ENCODE data around the gene LILRB2. TPM values are rescaled to one million over a fixed set of nuclear protein-coding genes. Genes with fewer than 3 reads are reported as not detected.
"Not testable (repeated sequence)": the region's sequence is repeated elsewhere in the genome, so short reads cannot be mapped to it uniquely, and the experiment has no call there.

The LILRB2 gene
- total and polyA plus RNA-seq, 2 donors (not counting 1 experiment from before 2014, with no cell fraction given) = 8.3 to 12.4 TPM

DNA sequence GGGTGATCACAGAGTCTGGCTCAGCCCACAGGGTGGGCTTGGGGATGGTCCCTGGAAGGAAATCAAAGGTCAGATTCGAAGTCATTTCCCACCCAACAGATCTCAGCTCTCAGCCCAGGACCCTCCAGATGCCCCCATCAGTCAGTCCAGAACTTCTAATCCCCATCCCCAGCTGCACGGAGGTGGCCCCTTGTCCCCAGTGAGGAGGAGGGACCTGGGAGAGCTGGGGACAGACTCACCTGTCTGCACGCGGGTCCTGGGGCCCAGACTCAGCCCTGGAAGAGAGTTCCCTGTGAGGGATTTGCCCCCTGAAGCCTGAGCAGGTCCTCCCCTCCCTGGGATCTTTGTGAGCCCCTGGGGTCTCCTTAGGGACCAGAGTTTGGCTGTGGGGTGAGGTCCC, 885 bp downstream of the LILRB2 start:
- peaks cover 50 to 53% of the 10 kb centered on the region in 2 donors for H3K4me1 ChIP-seq (ENCODE audit: control insufficient read depth in 2 of 2, insufficient read depth in 2 of 2, low read length in 2 of 2)
- H2AFZ ChIP-seq (ENCODE audit: insufficient read depth, low read depth, low read length, poor library complexity, severe bottlenecking); H3K4me3 ChIP-seq (ENCODE audit: control extremely low read depth in 1 of 5, extremely low read depth in 1 of 5, insufficient read depth in 1 of 5, low read depth in 2 of 5, low read length in 4 of 5); H3K27me3 Mint-ChIP-seq; H3K9ac ChIP-seq (ENCODE audit: low read length); intact Hi-C loops (cut with micrococcal nuclease); H3K9me3 Mint-ChIP-seq (ENCODE audit: insufficient read depth); H3K27ac ChIP-seq (ENCODE audit: low read length in 2 of 2); H3K9me3 ChIP-seq (ENCODE audit: control extremely low read depth in 1 of 3, control insufficient read depth in 2 of 3, insufficient read depth in 1 of 3, low read length in 2 of 3); ATAC-seq (ENCODE audit: low read depth); H3K79me2 ChIP-seq (ENCODE audit: control insufficient read depth, insufficient read depth, low read length); H3K36me3 ChIP-seq (replicated peaks in 1 of 2; ENCODE audit: control extremely low read depth in 1 of 2, control insufficient read depth in 1 of 2, extremely low read depth in 1 of 2, insufficient read depth in 2 of 2, low read length in 1 of 2); DNase-seq; H4K20me1 ChIP-seq (ENCODE audit: control insufficient read depth, insufficient read depth, low read length, poor library complexity, severe bottlenecking): not testable (repeated sequence)
- peak overlapping the region; percentile 52 for H3K4me2 ChIP-seq (replicated peaks; ENCODE audit: low read depth, low read length, poor library complexity, severe bottlenecking)
- Mint-ChIP-seq H3K4me1 (peaks cover 57% of the 10 kb centered on the region), H3K27ac (peak overlapping the region; percentile 79), H3K4me3 (peak overlapping the region; percentile 89)
- ChIA-PET POLR2A (interaction anchor here (0.6 kb wide), 1 partner anchor 50 kb away, joined by 3 read pairs; no protein-coding TSS in a partner anchor), CTCF (interaction anchor here (1.0 to 7.2 kb wide), 2 partner anchors 13 to 109 kb away, joined by 4 to 49 read pairs; no protein-coding TSS in a partner anchor)
- WGBS (ENCODE audit: insufficient coverage) = no CpG with 5 or more reads among the region's 4 CpGs
- peaks cover 0 to 24% (median 3%) of the 10 kb centered on the region in 4 experiments for H3K27me3 ChIP-seq (replicated peaks in 1 of 4; ENCODE audit: control extremely low read depth in 1 of 4, control insufficient read depth in 3 of 4, insufficient read depth in 4 of 4, low read length in 3 of 4)

GRCh38 chr19:54279406-54279962, 1.4 kb downstream of the LILRB2 start:
- Histone ChIP-seq H4K20me1 (ENCODE audit: control insufficient read depth, insufficient read depth, low read length, poor library complexity, severe bottlenecking) (no peaks in the 10 kb centered on the region), H3K9me3 (ENCODE audit: control extremely low read depth in 1 of 3, control insufficient read depth in 2 of 3, insufficient read depth in 1 of 3, low read length in 2 of 3) (peaks cover 0 to 8% (median 0%) of the 10 kb centered on the region in 3 donors), H3K4me3 (ENCODE audit: control extremely low read depth in 1 of 5, extremely low read depth in 1 of 5, insufficient read depth in 1 of 5, low read depth in 2 of 5, low read length in 4 of 5) (no peak overlapping the region), H3K36me3 (replicated peaks in 1 of 2; ENCODE audit: control extremely low read depth in 1 of 2, control insufficient read depth in 1 of 2, extremely low read depth in 1 of 2, insufficient read depth in 2 of 2, low read length in 1 of 2) (no peaks in the 10 kb centered on the region), H3K27ac (ENCODE audit: low read length in 2 of 2) (no peak overlapping the region), H3K27me3 (replicated peaks in 1 of 4; ENCODE audit: control extremely low read depth in 1 of 4, control insufficient read depth in 3 of 4, insufficient read depth in 4 of 4, low read length in 3 of 4) (peaks cover 0 to 27% (median 3%) of the 10 kb centered on the region in 4 experiments), H3K79me2 (ENCODE audit: control insufficient read depth, insufficient read depth, low read length) (no peaks in the 10 kb centered on the region), H3K4me2 (replicated peaks; ENCODE audit: low read depth, low read length, poor library complexity, severe bottlenecking) (peak overlapping the region; percentile 52), H3K4me1 (ENCODE audit: control insufficient read depth in 2 of 2, insufficient read depth in 2 of 2, low read length in 2 of 2) (peaks cover 46 to 49% of the 10 kb centered on the region in 2 donors), H3K9ac (ENCODE audit: low read length) (no peak overlapping the region), H2AFZ (ENCODE audit: insufficient read depth, low read depth, low read length, poor library complexity, severe bottlenecking) (no peak overlapping the region)
- H3K4me3 Mint-ChIP-seq = peak overlapping the region; percentile 47
- ATAC-seq (ENCODE audit: low read depth) (no peak), DNase-seq (no peak)
- POLR2A ChIA-PET = interaction anchor here (0.6 kb wide), 1 partner anchor 51 kb away, joined by 3 read pairs; no protein-coding TSS in a partner anchor
- no peaks in the 10 kb centered on the region for H3K9me3 Mint-ChIP-seq (ENCODE audit: insufficient read depth)
- no CpG with 5 or more reads among the region's 18 CpGs for WGBS (ENCODE audit: insufficient coverage)
- H3K4me1 Mint-ChIP-seq = peaks cover 51% of the 10 kb centered on the region
- H3K27me3 Mint-ChIP-seq = peaks cover 5% of the 10 kb centered on the region
- CTCF ChIA-PET = interaction anchor here (1.0 to 7.2 kb wide), 2 partner anchors 13 to 109 kb away, joined by 4 to 49 read pairs; no protein-coding TSS in a partner anchor
- TF ChIP-seq, protein P1, sequence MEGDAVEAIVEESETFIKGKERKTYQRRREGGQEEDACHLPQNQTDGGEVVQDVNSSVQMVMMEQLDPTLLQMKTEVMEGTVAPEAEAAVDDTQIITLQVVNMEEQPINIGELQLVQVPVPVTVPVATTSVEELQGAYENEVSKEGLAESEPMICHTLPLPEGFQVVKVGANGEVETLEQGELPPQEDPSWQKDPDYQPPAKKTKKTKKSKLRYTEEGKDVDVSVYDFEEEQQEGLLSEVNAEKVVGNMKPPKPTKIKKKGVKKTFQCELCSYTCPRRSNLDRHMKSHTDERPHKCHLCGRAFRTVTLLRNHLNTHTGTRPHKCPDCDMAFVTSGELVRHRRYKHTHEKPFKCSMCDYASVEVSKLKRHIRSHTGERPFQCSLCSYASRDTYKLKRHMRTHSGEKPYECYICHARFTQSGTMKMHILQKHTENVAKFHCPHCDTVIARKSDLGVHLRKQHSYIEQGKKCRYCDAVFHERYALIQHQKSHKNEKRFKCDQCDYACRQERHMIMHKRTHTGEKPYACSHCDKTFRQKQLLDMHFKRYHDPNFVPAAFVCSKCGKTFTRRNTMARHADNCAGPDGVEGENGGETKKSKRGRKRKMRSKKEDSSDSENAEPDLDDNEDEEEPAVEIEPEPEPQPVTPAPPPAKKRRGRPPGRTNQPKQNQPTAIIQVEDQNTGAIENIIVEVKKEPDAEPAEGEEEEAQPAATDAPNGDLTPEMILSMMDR (IDR thresholded peaks at IDR 0.05) = no peak
- no peak for TF ChIP-seq EZH2 (IDR thresholded peaks at IDR 0.05; ENCODE audit: borderline replicate concordance, insufficient read depth, low read depth, low read length, poor library complexity, severe bottlenecking)
- no peak overlapping the region for H3K27ac Mint-ChIP-seq
- intact Hi-C loops (cut with micrococcal nuclease) = no loop called here

- H3K27me3 ChIP-seq (replicated peaks in 1 of 4; ENCODE audit: control extremely low read depth in 1 of 4, control insufficient read depth in 3 of 4, insufficient read depth in 4 of 4, low read length in 3 of 4) = peaks cover 0 to 27% (median 3%) of the 10 kb centered on the region in 4 experiments
- H4K20me1 ChIP-seq (ENCODE audit: control insufficient read depth, insufficient read depth, low read length, poor library complexity, severe bottlenecking); H3K4me2 ChIP-seq (replicated peaks; ENCODE audit: low read depth, low read length, poor library complexity, severe bottlenecking); H3K9me3 Mint-ChIP-seq (ENCODE audit: insufficient read depth); H3K27ac Mint-ChIP-seq; H2AFZ ChIP-seq (ENCODE audit: insufficient read depth, low read depth, low read length, poor library complexity, severe bottlenecking); H3K9me3 ChIP-seq (ENCODE audit: control extremely low read depth in 1 of 3, control insufficient read depth in 2 of 3, insufficient read depth in 1 of 3, low read length in 2 of 3); H3K4me3 ChIP-seq (ENCODE audit: control extremely low read depth in 1 of 5, extremely low read depth in 1 of 5, insufficient read depth in 1 of 5, low read depth in 2 of 5, low read length in 4 of 5); intact Hi-C loops (cut with micrococcal nuclease); ATAC-seq (ENCODE audit: low read depth); H3K27ac ChIP-seq (ENCODE audit: low read length in 2 of 2); H3K79me2 ChIP-seq (ENCODE audit: control insufficient read depth, insufficient read depth, low read length); DNase-seq; H3K36me3 ChIP-seq (replicated peaks in 1 of 2; ENCODE audit: control extremely low read depth in 1 of 2, control insufficient read depth in 1 of 2, extremely low read depth in 1 of 2, insufficient read depth in 2 of 2, low read length in 1 of 2); H3K9ac ChIP-seq (ENCODE audit: low read length): not testable (repeated sequence)
- Mint-ChIP-seq H3K4me3 (peak overlapping the region; percentile 34), H3K27me3 (peaks cover 12% of the 10 kb centered on the region), H3K4me1 (peaks cover 49% of the 10 kb centered on the region)
- 93% methylated on average over 14 of the region's 15 CpGs for WGBS (ENCODE audit: insufficient coverage)
- ChIA-PET POLR2A (interaction anchor here (0.6 kb wide), 1 partner anchor 116 kb away, joined by 4 read pairs; no protein-coding TSS in a partner anchor), CTCF (interaction anchor here (7.2 kb wide), 1 partner anchor 12 kb away, joined by 49 read pairs; no protein-coding TSS in a partner anchor)
- H3K4me1 ChIP-seq (ENCODE audit: control insufficient read depth in 2 of 2, insufficient read depth in 2 of 2, low read length in 2 of 2) = peaks cover 41 to 42% of the 10 kb centered on the region in 2 donors
Measured at GRCh38 chr19:54278571-54279195, 2.2 kb downstream of the LILRB2 start.
